CD4-positive, alpha-beta T cell treated with Interleukin-15 for 4 hours (primary cell): ENCODE data around the gene PRKG1.
"Not testable (repeated sequence)": the region's sequence is repeated elsewhere in the genome, so short reads cannot be mapped to it uniquely, and the experiment has no call there.

Experiments
- DNase-seq: peaks from one replicate; pipeline ENCODE4 v3.0.0-alpha.2; 2020; ENCODE audit warnings: low spot score

PRKG1 gene

GRCh38 chr10:51117053-51117660 lies 42.9 kb downstream of the PRKG1 start:
- DNase-seq = no peak

- no peak for DNase-seq
Measured at GRCh38 chr10:51117794-51118193, 43.5 kb downstream of the PRKG1 start.

- no peak for DNase-seq
Measured at GRCh38 chr10:51119441-51119840, 45.2 kb downstream of the PRKG1 start.

GRCh38 chr10:51121861-51122260 lies 47.6 kb downstream of the PRKG1 start:
- no peak for DNase-seq

GRCh38 chr10:51124852-51125251 lies 50.6 kb downstream of the PRKG1 start:
- DNase-seq = no peak

GRCh38 chr10:51125518-51125917 lies 51.2 kb downstream of the PRKG1 start:
- DNase-seq = no peak

- no peak for DNase-seq
Measured at GRCh38 chr10:51129946-51130544, 55.8 kb downstream of the PRKG1 start.

GRCh38 chr10:51137756-51138529 lies 63.7 kb downstream of the PRKG1 start:
- DNase-seq = no peak

GRCh38 chr10:51139176-51139575 lies 64.9 kb downstream of the PRKG1 start:
- DNase-seq = no peak

- DNase-seq = no peak
Measured at GRCh38 chr10:51141010-51141409, 66.7 kb downstream of the PRKG1 start.

GRCh38 chr10:51144161-51144781 lies 70.0 kb downstream of the PRKG1 start:
- DNase-seq = no peak

GRCh38 chr10:51145375-51145774 lies 71.1 kb downstream of the PRKG1 start:
- no peak for DNase-seq

GRCh38 chr10:51147644-51148399 lies 73.5 kb downstream of the PRKG1 start:
- DNase-seq = no peak

GRCh38 chr10:51156926-51157325 lies 82.6 kb downstream of the PRKG1 start:
- DNase-seq = no peak

GRCh38 chr10:51158832-51159231 lies 84.5 kb downstream of the PRKG1 start:
- DNase-seq = no peak

- no peak for DNase-seq
Measured at GRCh38 chr10:51159841-51160240, 85.6 kb downstream of the PRKG1 start.

- no peak for DNase-seq
Measured at GRCh38 chr10:51162002-51162401, 87.7 kb downstream of the PRKG1 start.

- DNase-seq = not testable (repeated sequence)
Measured at GRCh38 chr10:51163380-51164049, 89.2 kb downstream of the PRKG1 start.

GRCh38 chr10:51168086-51168815 lies 94.0 kb downstream of the PRKG1 start:
- no peak for DNase-seq

GRCh38 chr10:51169111-51169510 lies 94.8 kb downstream of the PRKG1 start:
- no peak for DNase-seq
